ENCODE results near the gene ANO7.

GRCh38 chr2:241273210-241274020, 84.9 kb downstream of the ANO7 start:
- TF ChIP-seq, protein P1, sequence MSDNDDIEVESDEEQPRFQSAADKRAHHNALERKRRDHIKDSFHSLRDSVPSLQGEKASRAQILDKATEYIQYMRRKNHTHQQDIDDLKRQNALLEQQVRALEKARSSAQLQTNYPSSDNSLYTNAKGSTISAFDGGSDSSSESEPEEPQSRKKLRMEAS (IDR thresholded peaks at IDR 0.05; ENCODE audit: low read depth): no peak
- no peak for TF ChIP-seq NFIC (IDR thresholded peaks at IDR 0.05; ENCODE audit: borderline replicate concordance)

All from SK-N-SH (cell line).